Activated T-helper 1 cell treated with anti-CD3 and anti-CD28 coated beads, Interleukin-12 subunit alpha, Interleukin-12 subunit beta, Interleukin-2, Interleukin-4 antibody, amounts not matched to agents 30 ng/mL and 10 ng/mL and 1 ng/mL, durations not matched to agents 14 hours and 24 hours and 36 hours (primary cell): ENCODE measurements around the gene DLL1. TPM values are rescaled to one million over a fixed set of nuclear protein-coding genes. Genes with fewer than 3 reads are reported as not detected.

Experiments
- DNase-seq: peaks from one replicate; pipeline ENCODE4 v3.0.0; 2021; ENCODE audit warnings: low spot score
- H3K27ac Mint-ChIP-seq: one replicate; pipeline ENCODE4 v1.8.0; 2021; ENCODE audit warnings: mild to moderate bottlenecking, mixed read lengths
- H3K27me3 Mint-ChIP-seq: one replicate; pipeline ENCODE4 v1.8.0; 2022; ENCODE audit warnings: mild to moderate bottlenecking, moderate library complexity, mixed read lengths; ENCODE audit not compliant: insufficient read depth
- H3K36me3 Mint-ChIP-seq: one replicate; pipeline ENCODE4 v1.8.0; 2021; ENCODE audit warnings: low read depth, mixed read lengths
- H3K4me1 Mint-ChIP-seq: one replicate; pipeline ENCODE4 v1.8.0; 2021; ENCODE audit warnings: low read depth, mixed read lengths
- H3K4me3 Mint-ChIP-seq: one replicate; pipeline ENCODE4 v1.8.0; 2021; ENCODE audit warnings: mild to moderate bottlenecking, moderate library complexity, mixed read lengths
- H3K9me3 Mint-ChIP-seq: one replicate; pipeline ENCODE4 v1.8.0; 2021; ENCODE audit warnings: mixed read lengths
- intact Hi-C: fragments of 100-400 bp; cut with micrococcal nuclease; formaldehyde crosslinking; loops from one replicate; pipeline ENCODE4 v1.15.1; 2024
- total RNA-seq: library from RNA; stranded (reverse); gene quantifications from 2 replicates; pipeline ENCODE4 v1.2.3, GENCODE V29; 2022

Gene DLL1
- total RNA-seq, 1 donor from 2014 or later = not detected

- no peaks in the 10 kb centered on the region for H3K36me3 Mint-ChIP-seq
- H3K27ac Mint-ChIP-seq = no peak overlapping the region
- H3K9me3 Mint-ChIP-seq = no peaks in the 10 kb centered on the region
- peaks cover 2% of the 10 kb centered on the region for H3K27me3 Mint-ChIP-seq
- DNase-seq = no peak
- no peaks in the 10 kb centered on the region for H3K4me1 Mint-ChIP-seq
- intact Hi-C loops = no loop called here
- no peak overlapping the region for H3K4me3 Mint-ChIP-seq
Observed at GRCh38 chr6:170245475-170245992, 45.3 kb downstream of the DLL1 start.

- no peak for DNase-seq
- no peak overlapping the region for H3K4me3 Mint-ChIP-seq
- H3K9me3 Mint-ChIP-seq = no peaks in the 10 kb centered on the region
- intact Hi-C loops = no loop called here
- no peak overlapping the region for H3K27ac Mint-ChIP-seq
- no peaks in the 10 kb centered on the region for H3K4me1 Mint-ChIP-seq
- H3K36me3 Mint-ChIP-seq = no peaks in the 10 kb centered on the region
- peaks cover 3% of the 10 kb centered on the region for H3K27me3 Mint-ChIP-seq
Observed at GRCh38 chr6:170244721-170245474, 46.0 kb downstream of the DLL1 start.

- no peaks in the 10 kb centered on the region for H3K36me3 Mint-ChIP-seq
- H3K27me3 Mint-ChIP-seq = peaks cover 5% of the 10 kb centered on the region
- DNase-seq = no peak
- no peaks in the 10 kb centered on the region for H3K9me3 Mint-ChIP-seq
- H3K4me1 Mint-ChIP-seq = no peaks in the 10 kb centered on the region
- intact Hi-C loops = no loop called here
- no peak overlapping the region for H3K27ac Mint-ChIP-seq
- no peak overlapping the region for H3K4me3 Mint-ChIP-seq
Observed at GRCh38 chr6:170243791-170244291, 47.0 kb downstream of the DLL1 start.

- Mint-ChIP-seq H3K27ac (no peak overlapping the region), H3K27me3 (peaks cover 5% of the 10 kb centered on the region), H3K9me3 (no peaks in the 10 kb centered on the region), H3K4me1 (no peaks in the 10 kb centered on the region), H3K4me3 (no peak overlapping the region), H3K36me3 (no peaks in the 10 kb centered on the region)
- intact Hi-C loops = no loop called here
- no peak for DNase-seq
Observed at GRCh38 chr6:170243386-170243785, 47.5 kb downstream of the DLL1 start.

GRCh38 chr6:170238741-170239565 is 51.9 kb downstream of the DLL1 start:
- H3K27ac Mint-ChIP-seq = no peak overlapping the region
- peaks cover 5% of the 10 kb centered on the region for H3K27me3 Mint-ChIP-seq
- no peaks in the 10 kb centered on the region for H3K4me1 Mint-ChIP-seq
- H3K36me3 Mint-ChIP-seq = no peaks in the 10 kb centered on the region
- no peaks in the 10 kb centered on the region for H3K9me3 Mint-ChIP-seq
- no peak overlapping the region for H3K4me3 Mint-ChIP-seq
- intact Hi-C loops = no loop called here
- no peak for DNase-seq

- Mint-ChIP-seq H3K4me1 (no peaks in the 10 kb centered on the region), H3K36me3 (no peaks in the 10 kb centered on the region), H3K9me3 (no peaks in the 10 kb centered on the region), H3K27ac (no peak overlapping the region), H3K27me3 (peaks cover 5% of the 10 kb centered on the region), H3K4me3 (no peak overlapping the region)
- no peak for DNase-seq
- intact Hi-C loops = no loop called here
Observed at GRCh38 chr6:170237999-170238740, 52.7 kb downstream of the DLL1 start.

- Mint-ChIP-seq H3K4me1 (no peaks in the 10 kb centered on the region), H3K4me3 (no peak overlapping the region), H3K27ac (no peak overlapping the region), H3K36me3 (no peaks in the 10 kb centered on the region), H3K27me3 (peaks cover 3% of the 10 kb centered on the region), H3K9me3 (no peaks in the 10 kb centered on the region)
- no peak for DNase-seq
- intact Hi-C loops = no loop called here
Observed at GRCh38 chr6:170236131-170236836, 54.6 kb downstream of the DLL1 start.

- no peaks in the 10 kb centered on the region for H3K4me1 Mint-ChIP-seq
- no peak overlapping the region for H3K4me3 Mint-ChIP-seq
- peaks cover 3% of the 10 kb centered on the region for H3K27me3 Mint-ChIP-seq
- H3K36me3 Mint-ChIP-seq = no peaks in the 10 kb centered on the region
- no peak for DNase-seq
- intact Hi-C loops = no loop called here
- no peaks in the 10 kb centered on the region for H3K9me3 Mint-ChIP-seq
- H3K27ac Mint-ChIP-seq = no peak overlapping the region
Observed at GRCh38 chr6:170235391-170236125, 55.3 kb downstream of the DLL1 start.

GRCh38 chr6:170234419-170234818 is 56.5 kb downstream of the DLL1 start:
- Mint-ChIP-seq H3K4me3 (no peak overlapping the region), H3K27me3 (no peaks in the 10 kb centered on the region), H3K4me1 (no peaks in the 10 kb centered on the region), H3K27ac (no peak overlapping the region), H3K36me3 (no peaks in the 10 kb centered on the region), H3K9me3 (no peaks in the 10 kb centered on the region)
- DNase-seq = no peak
- intact Hi-C loops = no loop called here

- no peaks in the 10 kb centered on the region for H3K9me3 Mint-ChIP-seq
- H3K36me3 Mint-ChIP-seq = no peaks in the 10 kb centered on the region
- H3K27me3 Mint-ChIP-seq = no peaks in the 10 kb centered on the region
- no peak overlapping the region for H3K27ac Mint-ChIP-seq
- no peaks in the 10 kb centered on the region for H3K4me1 Mint-ChIP-seq
- no peak overlapping the region for H3K4me3 Mint-ChIP-seq
- intact Hi-C loops = no loop called here
- DNase-seq = no peak
Observed at GRCh38 chr6:170233286-170234205, 57.3 kb downstream of the DLL1 start.
